Mucosa of stomach (tissue), 1 donor: ENCODE results near the gene MCF2L2.
A peak's percentile ranks its signal among the peaks of the same experiment; 100 is the strongest.
"Not testable (repeated sequence)": the region's sequence is repeated elsewhere in the genome, so short reads cannot be mapped to it uniquely, and the experiment has no call there.

Experiments used
- H3K27me3 ChIP-seq: one replicate; pipeline ENCODE4 v1.7.0; 2013; ENCODE audit warnings: mild to moderate bottlenecking, low read length; ENCODE audit not compliant: control insufficient read depth, insufficient read depth
- H3K36me3 ChIP-seq: one replicate; pipeline ENCODE4 v1.7.0; 2013; ENCODE audit warnings: low read length; ENCODE audit not compliant: control insufficient read depth, insufficient read depth
- H3K4me1 ChIP-seq: one replicate; pipeline ENCODE4 v1.7.0; 2013; ENCODE audit warnings: mild to moderate bottlenecking, low read length; ENCODE audit not compliant: control insufficient read depth, insufficient read depth
- H3K4me3 ChIP-seq: one replicate; pipeline ENCODE4 v1.7.0; 2013; ENCODE audit warnings: low read length
- H3K9ac ChIP-seq: one replicate; pipeline ENCODE4 v1.7.0; 2013; ENCODE audit warnings: mild to moderate bottlenecking, low read length, moderate library complexity
- H3K9me3 ChIP-seq: one replicate; pipeline ENCODE4 v1.7.0; 2013; ENCODE audit warnings: mild to moderate bottlenecking, low read length, moderate library complexity; ENCODE audit not compliant: control insufficient read depth
- donor health status: Pancreatic carcinoma.

The MCF2L2 gene, protein sequence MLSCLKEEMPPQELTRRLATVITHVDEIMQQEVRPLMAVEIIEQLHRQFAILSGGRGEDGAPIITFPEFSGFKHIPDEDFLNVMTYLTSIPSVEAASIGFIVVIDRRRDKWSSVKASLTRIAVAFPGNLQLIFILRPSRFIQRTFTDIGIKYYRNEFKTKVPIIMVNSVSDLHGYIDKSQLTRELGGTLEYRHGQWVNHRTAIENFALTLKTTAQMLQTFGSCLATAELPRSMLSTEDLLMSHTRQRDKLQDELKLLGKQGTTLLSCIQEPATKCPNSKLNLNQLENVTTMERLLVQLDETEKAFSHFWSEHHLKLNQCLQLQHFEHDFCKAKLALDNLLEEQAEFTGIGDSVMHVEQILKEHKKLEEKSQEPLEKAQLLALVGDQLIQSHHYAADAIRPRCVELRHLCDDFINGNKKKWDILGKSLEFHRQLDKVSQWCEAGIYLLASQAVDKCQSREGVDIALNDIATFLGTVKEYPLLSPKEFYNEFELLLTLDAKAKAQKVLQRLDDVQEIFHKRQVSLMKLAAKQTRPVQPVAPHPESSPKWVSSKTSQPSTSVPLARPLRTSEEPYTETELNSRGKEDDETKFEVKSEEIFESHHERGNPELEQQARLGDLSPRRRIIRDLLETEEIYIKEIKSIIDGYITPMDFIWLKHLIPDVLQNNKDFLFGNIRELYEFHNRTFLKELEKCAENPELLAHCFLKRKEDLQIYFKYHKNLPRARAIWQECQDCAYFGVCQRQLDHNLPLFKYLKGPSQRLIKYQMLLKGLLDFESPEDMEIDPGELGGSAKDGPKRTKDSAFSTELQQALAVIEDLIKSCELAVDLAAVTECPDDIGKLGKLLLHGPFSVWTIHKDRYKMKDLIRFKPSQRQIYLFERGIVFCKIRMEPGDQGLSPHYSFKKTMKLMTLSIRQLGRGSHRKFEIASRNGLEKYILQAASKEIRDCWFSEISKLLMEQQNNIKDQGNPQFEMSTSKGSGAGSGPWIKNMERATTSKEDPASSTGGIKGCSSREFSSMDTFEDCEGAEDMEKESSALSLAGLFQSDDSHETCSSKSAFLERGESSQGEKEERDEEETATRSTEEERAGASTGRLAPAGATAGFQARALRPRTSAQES

DNA sequence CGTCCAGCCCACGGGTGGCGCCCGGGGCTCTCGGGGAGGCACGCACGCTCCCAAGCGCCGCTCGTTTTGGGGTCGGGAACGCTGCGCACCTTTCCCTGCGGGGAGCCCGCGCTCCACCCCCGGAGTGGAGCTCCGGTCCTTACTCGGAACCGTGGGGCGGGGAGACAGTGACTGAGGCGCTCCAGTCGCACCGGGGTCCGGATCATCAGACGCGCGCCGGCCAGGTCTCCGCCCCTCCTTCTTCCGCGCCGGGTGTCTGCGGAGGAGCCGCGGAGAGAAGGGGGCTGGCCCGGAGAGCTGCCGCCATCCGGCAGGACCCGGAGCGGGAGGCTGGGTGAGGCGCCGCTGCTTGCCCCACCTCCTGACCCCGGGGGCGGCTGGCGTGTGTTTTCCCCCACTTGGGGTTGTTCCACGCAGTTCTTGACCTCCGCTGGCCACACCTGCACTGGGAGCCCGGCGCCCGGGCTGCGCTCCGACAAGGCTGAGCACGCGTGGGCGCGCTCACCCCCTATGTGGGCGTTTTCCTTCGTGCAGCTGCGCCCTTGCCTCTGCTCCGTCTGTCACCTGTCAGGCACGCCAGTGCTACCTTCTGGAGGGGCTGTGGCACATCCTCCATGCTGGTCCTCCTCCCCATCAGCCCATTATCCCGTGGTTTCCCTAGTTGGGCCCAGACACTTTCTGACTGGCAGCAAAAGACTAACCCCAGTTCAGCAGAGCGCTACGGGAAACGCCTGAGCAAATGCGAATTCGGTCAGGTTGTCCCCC, at the start of gene MCF2L2:
Gene MCF2L2, minus strand, starts transcription at position 173 of the 765 bp plus-strand sequence. CDS start 642 bp downstream, outside the sequence.
- Histone ChIP-seq H3K9ac (peak within 1 kb of the TSS; percentile 45), H3K27me3 (peaks cover 42% of the 10 kb centered on the region), H3K36me3 (no peaks in the 10 kb centered on the region), H3K4me3 (peak within 1 kb of the TSS; percentile 18), H3K4me1 (peaks cover 17% of the 10 kb centered on the region), H3K9me3 (no peaks in the 10 kb centered on the region)

- H3K9ac ChIP-seq: no peak overlapping the region
- H3K4me1 ChIP-seq: peaks cover 6% of the 10 kb centered on the region
- H3K36me3 ChIP-seq: no peaks in the 10 kb centered on the region
- H3K4me3 ChIP-seq: no peak overlapping the region
- H3K9me3 ChIP-seq: no peaks in the 10 kb centered on the region
- no peaks in the 10 kb centered on the region for H3K27me3 ChIP-seq
Observed at GRCh38 chr3:183477801-183478456, 49.5 kb upstream of the MCF2L2 start.

DNA sequence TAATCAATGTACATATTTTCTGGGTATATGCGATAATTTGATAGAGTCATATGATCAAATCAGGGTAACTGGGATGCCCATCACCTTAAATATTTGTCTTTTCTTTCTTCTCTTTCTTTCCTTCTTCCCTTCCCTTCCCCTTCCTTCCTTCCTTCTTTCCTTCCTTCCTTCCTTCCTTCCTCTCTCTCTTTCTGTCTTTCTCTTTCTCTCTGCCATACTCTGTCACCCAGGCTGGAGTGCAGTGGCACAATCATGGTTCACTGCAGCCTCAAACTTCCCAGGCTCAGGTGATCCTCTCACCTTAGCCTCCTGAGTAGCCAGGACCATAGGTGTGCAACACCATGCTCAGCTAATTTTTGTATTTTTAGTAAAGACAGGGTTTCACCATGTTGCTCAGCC, 47.3 kb upstream of the MCF2L2 start:
- not testable (repeated sequence) for H3K4me1 ChIP-seq, H3K36me3 ChIP-seq, H3K27me3 ChIP-seq, H3K9me3 ChIP-seq, H3K4me3 ChIP-seq, H3K9ac ChIP-seq

- no peak overlapping the region for H3K9ac ChIP-seq
- H3K4me3 ChIP-seq: no peak overlapping the region
- no peaks in the 10 kb centered on the region for H3K36me3 ChIP-seq
- no peaks in the 10 kb centered on the region for H3K27me3 ChIP-seq
- peaks cover 6% of the 10 kb centered on the region for H3K4me1 ChIP-seq
- H3K9me3 ChIP-seq: no peaks in the 10 kb centered on the region
Observed at GRCh38 chr3:183475016-183475763, 46.8 kb upstream of the MCF2L2 start.

DNA sequence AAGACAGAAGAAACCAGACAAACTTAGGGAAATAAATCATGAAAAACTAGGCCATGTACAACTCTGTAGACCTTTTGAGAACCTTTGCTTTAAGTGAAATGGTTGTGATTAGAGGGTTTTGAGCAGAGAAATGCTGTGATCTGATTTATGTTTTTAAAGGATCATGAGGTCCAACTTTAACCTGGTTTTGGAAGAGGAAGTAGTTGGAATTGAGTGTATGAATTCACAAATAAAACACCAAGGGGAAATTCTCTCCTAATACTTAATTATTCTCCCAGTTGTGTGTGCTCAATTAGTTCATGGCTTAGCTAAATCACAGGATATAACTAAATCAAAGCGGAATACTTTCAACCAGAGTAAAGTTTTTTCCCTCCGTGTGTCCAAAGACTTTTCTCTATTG, 45.5 kb upstream of the MCF2L2 start:
- no peak overlapping the region for H3K9ac ChIP-seq
- no peaks in the 10 kb centered on the region for H3K36me3 ChIP-seq
- no peak overlapping the region for H3K4me3 ChIP-seq
- H3K4me1 ChIP-seq: no peaks in the 10 kb centered on the region
- no peaks in the 10 kb centered on the region for H3K9me3 ChIP-seq
- no peaks in the 10 kb centered on the region for H3K27me3 ChIP-seq

DNA sequence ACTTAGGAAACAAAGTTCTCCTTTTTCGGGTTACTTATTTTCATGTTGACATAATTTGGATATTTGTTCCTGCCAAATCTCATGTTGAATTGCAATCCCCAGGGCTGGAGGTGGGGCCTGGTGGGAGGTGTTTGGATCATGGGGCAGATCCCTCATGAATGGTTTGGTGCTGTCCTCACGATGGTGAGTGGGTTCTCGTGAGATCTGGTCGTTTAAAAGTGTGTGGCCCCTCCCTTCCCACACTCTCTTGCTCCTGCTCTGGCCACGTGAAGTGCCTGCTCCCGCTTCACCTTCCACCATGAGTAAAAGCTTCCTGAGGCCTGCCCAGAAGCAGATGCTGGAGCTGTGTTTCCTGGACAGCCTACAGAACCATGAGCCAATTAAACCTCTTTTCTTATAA, 43.7 kb upstream of the MCF2L2 start:
- H3K36me3 ChIP-seq: no peaks in the 10 kb centered on the region
- no peak overlapping the region for H3K4me3 ChIP-seq
- no peaks in the 10 kb centered on the region for H3K4me1 ChIP-seq
- no peaks in the 10 kb centered on the region for H3K9me3 ChIP-seq
- no peaks in the 10 kb centered on the region for H3K27me3 ChIP-seq
- no peak overlapping the region for H3K9ac ChIP-seq

DNA sequence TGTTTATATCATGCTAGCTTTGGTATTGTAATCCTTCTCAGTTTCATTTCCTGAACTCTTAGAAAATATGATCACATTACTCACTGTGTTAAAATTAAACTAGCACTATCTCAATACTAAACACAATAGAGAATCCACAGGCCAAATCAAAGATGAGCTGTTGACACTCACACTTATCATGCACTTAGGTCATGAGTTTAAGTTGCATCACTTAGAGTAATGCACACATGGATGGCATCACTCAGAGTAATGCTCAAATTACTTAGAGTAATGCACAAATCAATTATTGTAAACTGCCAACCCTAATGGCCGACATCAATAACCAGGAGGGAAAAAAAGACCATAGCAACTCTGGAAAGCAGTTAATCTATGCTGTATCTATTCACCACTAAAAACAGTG, 40.0 kb upstream of the MCF2L2 start:
- Histone ChIP-seq H3K9me3 (no peaks in the 10 kb centered on the region), H3K27me3 (no peaks in the 10 kb centered on the region), H3K9ac (no peak overlapping the region), H3K36me3 (no peaks in the 10 kb centered on the region), H3K4me1 (no peaks in the 10 kb centered on the region), H3K4me3 (no peak overlapping the region)

- Histone ChIP-seq H3K9ac (no peak overlapping the region), H3K27me3 (no peaks in the 10 kb centered on the region), H3K36me3 (no peaks in the 10 kb centered on the region), H3K4me1 (no peaks in the 10 kb centered on the region), H3K9me3 (no peaks in the 10 kb centered on the region), H3K4me3 (no peak overlapping the region)
Observed at GRCh38 chr3:183466575-183466974, 38.2 kb upstream of the MCF2L2 start.

DNA sequence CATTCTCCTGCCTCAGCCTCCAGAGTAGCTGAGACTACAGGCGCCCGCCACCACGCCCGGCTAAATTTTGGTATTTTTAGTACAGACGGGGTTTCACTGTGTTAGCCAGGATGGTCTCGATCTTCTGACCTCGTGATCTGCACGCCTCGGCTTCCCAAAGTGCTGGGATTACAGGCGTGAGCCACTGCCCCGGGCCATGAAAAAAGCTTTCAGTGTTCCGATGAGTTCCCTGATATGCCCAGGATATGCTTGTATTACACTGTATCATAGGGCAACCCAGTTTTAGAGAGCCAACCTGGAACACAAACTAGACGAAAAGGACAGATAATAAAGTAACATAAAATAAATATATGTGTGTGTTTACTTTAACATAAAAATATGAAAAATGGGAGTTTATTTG, 37.3 kb upstream of the MCF2L2 start:
- H3K9me3 ChIP-seq, H3K4me1 ChIP-seq, H3K4me3 ChIP-seq, H3K36me3 ChIP-seq, H3K9ac ChIP-seq, H3K27me3 ChIP-seq: not testable (repeated sequence)

- H3K9ac ChIP-seq: no peak overlapping the region
- no peak overlapping the region for H3K4me3 ChIP-seq
- no peaks in the 10 kb centered on the region for H3K9me3 ChIP-seq
- no peaks in the 10 kb centered on the region for H3K27me3 ChIP-seq
- no peaks in the 10 kb centered on the region for H3K36me3 ChIP-seq
- H3K4me1 ChIP-seq: no peaks in the 10 kb centered on the region
Observed at GRCh38 chr3:183464480-183464879, 36.1 kb upstream of the MCF2L2 start.
